Testis (tissue), 3 donors: ENCODE data around the gene BRI3BP. TPM values are rescaled to one million over a fixed set of nuclear protein-coding genes. Genes with fewer than 3 reads are reported as not detected.

Experiments
- DNase-seq: peaks from one replicate; pipeline ENCODE4 v3.0.0-alpha.2; 2019
- H3K27ac ChIP-seq, 2 donors: fragments of 200-600 bp; sonication (generic); one replicate each; pipeline ENCODE4 v1.5.1; 2019
- H3K27me3 ChIP-seq: fragments of 200-600 bp; sonication (generic); one replicate; pipeline ENCODE4 v1.5.1; 2019
- H3K36me3 ChIP-seq: fragments of 200-600 bp; sonication (generic); one replicate; pipeline ENCODE4 v1.5.1; 2017; ENCODE audit warnings: low read depth; ENCODE audit errors: missing control alignments
- H3K4me1 ChIP-seq: fragments of 200-600 bp; sonication (generic); one replicate; pipeline ENCODE4 v1.5.1; 2019
- H3K4me3 ChIP-seq, 2 donors: fragments of 200-600 bp; sonication (generic); one replicate each; pipeline ENCODE4 v1.5.1; 2017 to 2019
- H3K9me3 ChIP-seq: fragments of 200-600 bp; sonication (generic); one replicate; pipeline ENCODE4 v1.5.1; 2017
- CTCF ChIP-seq, 3 experiments: fragments of 450-650 bp in 2 of 3; fragments of 200-600 bp in 1 of 3; sonication (generic) in 1 of 3; IDR thresholded peaks; one replicate each; pipeline ENCODE4 v1.5.1; 2016 to 2019; ENCODE audit warnings: antibody characterized with exemption in 3 of 3, mild to moderate bottlenecking in 2 of 3, moderate library complexity in 1 of 3
- POLR2A ChIP-seq: fragments of 450-650 bp; IDR thresholded peaks from one replicate; pipeline ENCODE4 v1.6.1; 2017; ENCODE audit warnings: antibody characterized with exemption, mild to moderate bottlenecking, moderate library complexity
- WGBS, 2 donors: methylation state at CpG; one replicate each; pipeline ENCODE4 v1.1.5; 2018; 5-methylcytosine and 5-hydroxymethylcytosine counted together
- intact Hi-C: fragments of 100-400 bp; cut with DNase I; formaldehyde crosslinking; loops from one replicate; pipeline ENCODE4 v1.15.1; 2023; ENCODE audit warnings: low total_unique reads
- polyA plus RNA-seq: library from polyadenylated mRNA; stranded (reverse); fragments of 350-450 nt; fragmentation: Illumina TruSeq; extraction: RNeasy Lipid Tissue Mini Kit (QIAGEN cat#74804); gene quantifications from one replicate; pipeline ENCODE4 v1.2.3, GENCODE V29; 2014; ENCODE audit warnings: low read depth, low replicate concordance; ENCODE audit not compliant: insufficient read depth
- total RNA-seq, 2 donors: library from RNA; depleted of rRNA; stranded (reverse); fragments of >200 nt; gene quantifications; one replicate each; pipeline ENCODE4 v1.2.3, GENCODE V29; 2016

The BRI3BP gene
- total and polyA plus RNA-seq, 3 donors from 2014 or later, result 3.5 to 3.8 (median 3.5) TPM

- no peak for DNase-seq
- H3K9me3 ChIP-seq, result no peaks in the 10 kb centered on the region
- 94 to 95% methylated on average over 18 to 31 of the region's 32 CpGs for WGBS, 2 donors
- H3K4me3 ChIP-seq, result no peak overlapping the region
- H3K4me1 ChIP-seq, result no peaks in the 10 kb centered on the region
- intact Hi-C loops, result no loop called here
- TF ChIP-seq CTCF (IDR thresholded peaks at IDR 0.05), result no peak
- TF ChIP-seq POLR2A, result no peak
- H3K36me3 ChIP-seq, result no peaks in the 10 kb centered on the region
- H3K27ac ChIP-seq, result no peak overlapping the region
- no peaks in the 10 kb centered on the region for H3K27me3 ChIP-seq
Measured at GRCh38 chr12:124953689-124954405, 39.6 kb upstream of the BRI3BP start.

- no peak for DNase-seq
- 92 to 95% methylated on average over 4 of the region's 4 CpGs for WGBS, 2 donors
- H3K9me3 ChIP-seq, result no peaks in the 10 kb centered on the region
- H3K27ac ChIP-seq, result no peak overlapping the region
- no peak overlapping the region for H3K4me3 ChIP-seq
- H3K4me1 ChIP-seq, result no peaks in the 10 kb centered on the region
- intact Hi-C loops, result no loop called here
- TF ChIP-seq POLR2A (no peak), CTCF (IDR thresholded peaks at IDR 0.05) (no peak)
- no peaks in the 10 kb centered on the region for H3K36me3 ChIP-seq
- H3K27me3 ChIP-seq, result no peaks in the 10 kb centered on the region
Measured at GRCh38 chr12:124954771-124955170, 38.7 kb upstream of the BRI3BP start.

- H3K4me3 ChIP-seq, result no peak overlapping the region
- no peak for DNase-seq
- WGBS, 2 donors, result 91 to 92% methylated on average over 4 to 16 of the region's 16 CpGs
- intact Hi-C loops, result no loop called here
- H3K36me3 ChIP-seq, result no peaks in the 10 kb centered on the region
- no peak for TF ChIP-seq CTCF (IDR thresholded peaks at IDR 0.05)
- TF ChIP-seq POLR2A, result no peak
- H3K9me3 ChIP-seq, result no peaks in the 10 kb centered on the region
- no peak overlapping the region for H3K27ac ChIP-seq
- no peaks in the 10 kb centered on the region for H3K27me3 ChIP-seq
- no peaks in the 10 kb centered on the region for H3K4me1 ChIP-seq
Measured at GRCh38 chr12:124956571-124956970, 36.9 kb upstream of the BRI3BP start.

GRCh38 chr12:124961055-124961454, 32.4 kb upstream of the BRI3BP start:
- no peak overlapping the region for H3K27ac ChIP-seq
- H3K9me3 ChIP-seq, result no peaks in the 10 kb centered on the region
- no peak for DNase-seq
- H3K27me3 ChIP-seq, result no peaks in the 10 kb centered on the region
- H3K4me1 ChIP-seq, result no peaks in the 10 kb centered on the region
- 80 to 91% methylated on average over 29 of the region's 29 CpGs for WGBS, 2 donors
- no peaks in the 10 kb centered on the region for H3K36me3 ChIP-seq
- no peak overlapping the region for H3K4me3 ChIP-seq
- intact Hi-C loops, result no loop called here
- TF ChIP-seq POLR2A (no peak), CTCF (IDR thresholded peaks at IDR 0.05) (no peak)

- no peak overlapping the region for H3K27ac ChIP-seq
- WGBS, 2 donors, result 95 to 97% methylated on average over 5 to 8 of the region's 8 CpGs
- H3K4me1 ChIP-seq, result no peaks in the 10 kb centered on the region
- no peaks in the 10 kb centered on the region for H3K9me3 ChIP-seq
- no peaks in the 10 kb centered on the region for H3K27me3 ChIP-seq
- no peak for TF ChIP-seq CTCF (IDR thresholded peaks at IDR 0.05)
- TF ChIP-seq POLR2A, result no peak
- no peak for DNase-seq
- intact Hi-C loops, result no loop called here
- no peaks in the 10 kb centered on the region for H3K36me3 ChIP-seq
- no peak overlapping the region for H3K4me3 ChIP-seq
Measured at GRCh38 chr12:124963211-124963610, 30.2 kb upstream of the BRI3BP start.
